ENCODE data around the gene SEC31B. TPM values are rescaled to one million over a fixed set of nuclear protein-coding genes. Genes with fewer than 3 reads are reported as not detected.
A peak's percentile ranks its signal among the peaks of the same experiment; 100 is the strongest.

Gene SEC31B
- total RNA-seq, 1 donor from 2014 or later: 8.5 TPM

GRCh38 chr10:100522107-100522801 is 2.6 kb upstream of the SEC31B start:
- no peaks in the 10 kb centered on the region for H3K9me3 Mint-ChIP-seq (ENCODE audit: low read depth)
- H3K4me1 Mint-ChIP-seq (ENCODE audit: low read depth): peaks cover 18% of the 10 kb centered on the region
- DNase-seq (ENCODE audit: low spot score): no peak
- no peak overlapping the region for H3K27ac Mint-ChIP-seq (ENCODE audit: unreplicated experiment)
- TF ChIP-seq, protein P1, sequence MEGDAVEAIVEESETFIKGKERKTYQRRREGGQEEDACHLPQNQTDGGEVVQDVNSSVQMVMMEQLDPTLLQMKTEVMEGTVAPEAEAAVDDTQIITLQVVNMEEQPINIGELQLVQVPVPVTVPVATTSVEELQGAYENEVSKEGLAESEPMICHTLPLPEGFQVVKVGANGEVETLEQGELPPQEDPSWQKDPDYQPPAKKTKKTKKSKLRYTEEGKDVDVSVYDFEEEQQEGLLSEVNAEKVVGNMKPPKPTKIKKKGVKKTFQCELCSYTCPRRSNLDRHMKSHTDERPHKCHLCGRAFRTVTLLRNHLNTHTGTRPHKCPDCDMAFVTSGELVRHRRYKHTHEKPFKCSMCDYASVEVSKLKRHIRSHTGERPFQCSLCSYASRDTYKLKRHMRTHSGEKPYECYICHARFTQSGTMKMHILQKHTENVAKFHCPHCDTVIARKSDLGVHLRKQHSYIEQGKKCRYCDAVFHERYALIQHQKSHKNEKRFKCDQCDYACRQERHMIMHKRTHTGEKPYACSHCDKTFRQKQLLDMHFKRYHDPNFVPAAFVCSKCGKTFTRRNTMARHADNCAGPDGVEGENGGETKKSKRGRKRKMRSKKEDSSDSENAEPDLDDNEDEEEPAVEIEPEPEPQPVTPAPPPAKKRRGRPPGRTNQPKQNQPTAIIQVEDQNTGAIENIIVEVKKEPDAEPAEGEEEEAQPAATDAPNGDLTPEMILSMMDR (IDR thresholded peaks at IDR 0.05): no peak
- H3K27me3 Mint-ChIP-seq (ENCODE audit: low read depth): no peaks in the 10 kb centered on the region
- peaks cover 18% of the 10 kb centered on the region for H3K36me3 Mint-ChIP-seq (ENCODE audit: low read depth)
- no peak overlapping the region for H3K4me3 Mint-ChIP-seq (ENCODE audit: unreplicated experiment)

GRCh38 chr10:100520811-100521210 is 1.1 kb upstream of the SEC31B start:
- Mint-ChIP-seq H3K27ac (ENCODE audit: unreplicated experiment) (no peak overlapping the region), H3K4me3 (ENCODE audit: unreplicated experiment) (no peak overlapping the region), H3K9me3 (ENCODE audit: low read depth) (no peaks in the 10 kb centered on the region), H3K27me3 (ENCODE audit: low read depth) (no peaks in the 10 kb centered on the region), H3K36me3 (ENCODE audit: low read depth) (peaks cover 12% of the 10 kb centered on the region), H3K4me1 (ENCODE audit: low read depth) (peaks cover 18% of the 10 kb centered on the region)
- TF ChIP-seq, protein P1 (IDR thresholded peaks at IDR 0.05): no peak
- no peak for DNase-seq (ENCODE audit: low spot score)

DNA sequence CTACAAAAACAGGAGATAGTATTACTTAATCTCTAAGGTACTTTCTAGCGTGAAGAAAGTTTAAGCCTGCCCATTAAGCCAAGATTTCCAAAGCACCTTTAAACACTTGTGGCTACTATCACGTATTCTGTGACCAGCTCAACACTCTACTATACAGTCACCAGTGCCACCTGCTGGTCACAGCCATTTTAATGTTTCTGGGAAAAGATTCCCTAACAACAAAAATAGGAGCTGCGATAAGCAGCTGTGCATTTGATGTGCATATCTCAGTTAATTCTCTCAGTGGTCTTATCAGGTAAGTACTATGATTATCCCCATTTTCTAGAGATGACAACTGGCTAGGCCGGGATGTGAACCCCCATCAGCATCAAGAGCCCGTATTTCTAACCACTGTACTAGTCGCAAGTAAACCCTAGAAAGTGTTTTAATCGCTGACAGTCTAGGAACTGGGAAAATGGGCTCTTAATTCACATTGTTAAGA is 860 bp downstream of the SEC31B start:
- Mint-ChIP-seq H3K27me3 (ENCODE audit: low read depth) (no peaks in the 10 kb centered on the region), H3K27ac (ENCODE audit: unreplicated experiment) (no peak overlapping the region)
- TF ChIP-seq, protein P1 (IDR thresholded peaks at IDR 0.05): peak; percentile 92

GRCh38 chr10:100516847-100517246 is 2.8 kb downstream of the SEC31B start:
- Mint-ChIP-seq H3K27ac (ENCODE audit: unreplicated experiment) (no peak overlapping the region), H3K4me3 (ENCODE audit: unreplicated experiment) (no peak overlapping the region), H3K4me1 (ENCODE audit: low read depth) (peaks cover 18% of the 10 kb centered on the region), H3K9me3 (ENCODE audit: low read depth) (no peaks in the 10 kb centered on the region), H3K27me3 (ENCODE audit: low read depth) (no peaks in the 10 kb centered on the region), H3K36me3 (ENCODE audit: low read depth) (peaks cover 6% of the 10 kb centered on the region)
- TF ChIP-seq, protein P1 (IDR thresholded peaks at IDR 0.05): peak; percentile 54
- DNase-seq (ENCODE audit: low spot score): no peak

More for the DNA sequence above, 860 bp downstream of the SEC31B start:
- Mint-ChIP-seq H3K4me1 (ENCODE audit: low read depth) (peaks cover 18% of the 10 kb centered on the region), H3K9me3 (ENCODE audit: low read depth) (no peaks in the 10 kb centered on the region), H3K4me3 (ENCODE audit: unreplicated experiment) (peak overlapping the region; percentile 86), H3K36me3 (ENCODE audit: low read depth) (peaks cover 11% of the 10 kb centered on the region)
- no peak for DNase-seq (ENCODE audit: low spot score)

- H3K4me3 Mint-ChIP-seq (ENCODE audit: unreplicated experiment): no peak overlapping the region
- DNase-seq (ENCODE audit: low spot score): no peak
- H3K9me3 Mint-ChIP-seq (ENCODE audit: low read depth): no peaks in the 10 kb centered on the region
- peaks cover 6% of the 10 kb centered on the region for H3K36me3 Mint-ChIP-seq (ENCODE audit: low read depth)
- H3K27ac Mint-ChIP-seq (ENCODE audit: unreplicated experiment): no peak overlapping the region
- TF ChIP-seq, protein P1 (IDR thresholded peaks at IDR 0.05): no peak
- peaks cover 13% of the 10 kb centered on the region for H3K4me1 Mint-ChIP-seq (ENCODE audit: low read depth)
- H3K27me3 Mint-ChIP-seq (ENCODE audit: low read depth): no peaks in the 10 kb centered on the region
Measured at GRCh38 chr10:100515612-100516011, 4.0 kb downstream of the SEC31B start.
